Measurements from ENCODE around the gene MRI1.

GRCh38 chr19:13734751-13735150 lies 29.6 kb upstream of the MRI1 start:
- TF ChIP-seq ZSCAN5A (tag by site-specific recombination; IDR thresholded peaks at IDR 0.05) (no peak), CTCF (tag by site-specific recombination; IDR thresholded peaks at IDR 0.05) (no peak), ZNF585B (tag by site-specific recombination; IDR thresholded peaks at IDR 0.05) (no peak), WT1 (tag by site-specific recombination; IDR thresholded peaks at IDR 0.05) (no peak), ZBTB49 (tag by site-specific recombination; IDR thresholded peaks at IDR 0.05; ENCODE audit: low read depth) (no peak), BCL11B (tag by site-specific recombination; IDR thresholded peaks at IDR 0.05; ENCODE audit: low read depth) (no peak)
